Transverse colon (tissue), 4 donors: ENCODE measurements around the gene SPATA45. TPM values are rescaled to one million over a fixed set of nuclear protein-coding genes. Genes with fewer than 3 reads are reported as not detected.

Experiments
- small RNA-seq, 4 donors: library from RNA; depleted of rRNA; stranded (forward); fragments of <200 nt; gene quantifications; one replicate each; pipeline ENCODE3, GENCODE V24; 2016
- total RNA-seq, 4 donors: library from RNA; depleted of rRNA; stranded (reverse); fragments of >200 nt; gene quantifications; one replicate each; pipeline ENCODE4 v1.1.0, GENCODE V29; 2016

SPATA45 gene
- total RNA-seq, 4 donors from 2014 or later: not detected

Small RNA genes within 50 kb of the gene (small RNA-seq; reads per million reads assigned to genes)
- gene AC104333.1: 0 reads per million in 4 donors
- 0 reads per million in 4 donors for gene AC104333.2

Other genes with a start within 250 kb of the SPATA45 start
- 10 to 100 TPM in 3 of 4 donors, 1 to 10 TPM in 1; 7.8 to 84.8 (median 46.1) TPM for gene ATF3, start 238.9 kb downstream of the SPATA45 start, total RNA-seq
- 1 to 10 TPM in 1 of 4 donors, under 1 TPM in 2, not detected in 1; 0.14 to 2.8 (median 0.64) TPM for gene BATF3, start 147.8 kb downstream of the SPATA45 start, total RNA-seq
- gene NSL1, start 55.9 kb downstream of the SPATA45 start, total RNA-seq: 10 to 100 TPM in 3 of 4 donors, 1 to 10 TPM in 1; 4.2 to 33.7 (median 28.4) TPM
- gene TATDN3, start 55.8 kb downstream of the SPATA45 start, total RNA-seq: 10 to 100 TPM in 1 of 4 donors, 1 to 10 TPM in 2, under 1 TPM in 1; 1.00 to 17.0 (median 4.6) TPM
- 10 to 100 TPM; 13.2 to 21.3 (median 17.3) TPM for gene FLVCR1, start 10.6 kb upstream of the SPATA45 start, total RNA-seq
- 1 to 10 TPM in 2 of 4 donors, not detected in 2; 1.1 to 1.7 TPM for gene VASH2, start 102.9 kb upstream of the SPATA45 start, total RNA-seq
- 100 to 1,000 TPM in 1 of 4 donors, 10 to 100 TPM in 3; 33.2 to 105 (median 64.3) TPM for gene ANGEL2, start 168.2 kb upstream of the SPATA45 start, total RNA-seq
- gene RPS6KC1, start 203.6 kb upstream of the SPATA45 start, total RNA-seq: 10 to 100 TPM; 11.5 to 20.3 (median 14.0) TPM